ENCODE data around the gene PIK3R2. TPM values are rescaled to one million over a fixed set of nuclear protein-coding genes. Genes with fewer than 3 reads are reported as not detected.
"Not testable (repeated sequence)": the region's sequence is repeated elsewhere in the genome, so short reads cannot be mapped to it uniquely, and the experiment has no call there.

Gene PIK3R2
- polyA plus RNA-seq, 1 donor (not counting 4 experiments of a cell fraction or from before 2014, with no cell fraction given): 13.9 TPM

GRCh38 chr19:18206018-18206417 lies 53.1 kb downstream of the PIK3R2 start:
- Histone ChIP-seq H3K4me2 (ENCODE audit: control insufficient read depth, extremely low read depth, insufficient read depth, low read depth, low read length) (no peak overlapping the region), H3K27me3 (ENCODE audit: control insufficient read depth, extremely low read depth, insufficient read depth, low read length) (peaks cover 2% of the 10 kb centered on the region), H3K79me2 (ENCODE audit: control insufficient read depth, insufficient read depth, low read length) (no peaks in the 10 kb centered on the region), H3K36me3 (ENCODE audit: control insufficient read depth in 2 of 2, extremely low read depth in 1 of 2, insufficient read depth in 2 of 2, low read length in 2 of 2) (no peaks in the 10 kb centered on the region), H4K20me1 (ENCODE audit: control insufficient read depth, extremely low read depth, insufficient read depth, low read length) (no peaks in the 10 kb centered on the region), H3K9me3 (ENCODE audit: control insufficient read depth, low read depth, low read length) (no peaks in the 10 kb centered on the region), H3K9ac (ENCODE audit: control insufficient read depth, extremely low read depth, insufficient read depth, low read length) (no peak overlapping the region), H3K4me1 (ENCODE audit: control insufficient read depth, extremely low read depth, insufficient read depth, low read length) (peaks cover 20% of the 10 kb centered on the region), H3K9me1 (ENCODE audit: control insufficient read depth, extremely low read depth, insufficient read depth, low read length) (no peaks in the 10 kb centered on the region), H3K27ac (ENCODE audit: control insufficient read depth, insufficient read depth, low read length) (no peak overlapping the region), H2AFZ (ENCODE audit: control insufficient read depth, low read length) (no peak overlapping the region), H3K4me3 (ENCODE audit: control insufficient read depth in 2 of 3, extremely low read depth in 1 of 3, insufficient read depth in 2 of 3, low read depth in 1 of 3, low read length in 3 of 3) (no peak overlapping the region)
- DNase-seq (ENCODE audit: low read depth, low spot score) (no peak), FAIRE-seq (no peak)
- TF ChIP-seq EZH2 (IDR thresholded peaks at IDR 0.05; ENCODE audit: low read length): no peak
- TF ChIP-seq CTCF (optimal IDR thresholded peaks at IDR 0.05 in 1 of 3, IDR thresholded peaks at IDR 0.05 in 1 of 3, conservative IDR thresholded peaks at IDR 0.05 in 1 of 3; ENCODE audit: extremely low read depth in 1 of 3, insufficient read depth in 2 of 3, low read length in 3 of 3): no peak
- dilution Hi-C loops (cut with MboI; ENCODE audit: extremely low pct_ligation_motif_present, low sequenced_read_pairs): no loop called here

GRCh38 chr19:18208098-18208951 lies 55.4 kb downstream of the PIK3R2 start:
- no peaks in the 10 kb centered on the region for H3K9me3 ChIP-seq (ENCODE audit: control insufficient read depth, low read depth, low read length)
- peak in 2 of 3 experiments; percentile 71 to 81 for TF ChIP-seq CTCF (optimal IDR thresholded peaks at IDR 0.05 in 1 of 3, IDR thresholded peaks at IDR 0.05 in 1 of 3, conservative IDR thresholded peaks at IDR 0.05 in 1 of 3; ENCODE audit: extremely low read depth in 1 of 3, insufficient read depth in 2 of 3, low read length in 3 of 3)
- no peak for TF ChIP-seq EZH2 (IDR thresholded peaks at IDR 0.05; ENCODE audit: low read length)
- H2AFZ ChIP-seq (ENCODE audit: control insufficient read depth, low read length): no peak overlapping the region
- H4K20me1 ChIP-seq (ENCODE audit: control insufficient read depth, extremely low read depth, insufficient read depth, low read length): no peaks in the 10 kb centered on the region
- no peaks in the 10 kb centered on the region for H3K36me3 ChIP-seq (ENCODE audit: control insufficient read depth in 2 of 2, extremely low read depth in 1 of 2, insufficient read depth in 2 of 2, low read length in 2 of 2)
- H3K79me2 ChIP-seq (ENCODE audit: control insufficient read depth, insufficient read depth, low read length): no peaks in the 10 kb centered on the region
- no peak overlapping the region for H3K27ac ChIP-seq (ENCODE audit: control insufficient read depth, insufficient read depth, low read length)
- no peak overlapping the region for H3K9ac ChIP-seq (ENCODE audit: control insufficient read depth, extremely low read depth, insufficient read depth, low read length)
- H3K27me3 ChIP-seq (ENCODE audit: control insufficient read depth, extremely low read depth, insufficient read depth, low read length): no peaks in the 10 kb centered on the region
- dilution Hi-C loops (cut with MboI; ENCODE audit: extremely low pct_ligation_motif_present, low sequenced_read_pairs): no loop called here
- no peak for DNase-seq (ENCODE audit: low read depth, low spot score)
- H3K9me1 ChIP-seq (ENCODE audit: control insufficient read depth, extremely low read depth, insufficient read depth, low read length): no peaks in the 10 kb centered on the region
- H3K4me3 ChIP-seq (ENCODE audit: control insufficient read depth in 2 of 3, extremely low read depth in 1 of 3, insufficient read depth in 2 of 3, low read depth in 1 of 3, low read length in 3 of 3): no peak overlapping the region
- no peak for FAIRE-seq
- H3K4me2 ChIP-seq (ENCODE audit: control insufficient read depth, extremely low read depth, insufficient read depth, low read depth, low read length): no peak overlapping the region
- H3K4me1 ChIP-seq (ENCODE audit: control insufficient read depth, extremely low read depth, insufficient read depth, low read length): peaks cover 14% of the 10 kb centered on the region

- H3K9ac ChIP-seq (ENCODE audit: control insufficient read depth, extremely low read depth, insufficient read depth, low read length); H3K4me3 ChIP-seq (ENCODE audit: control insufficient read depth in 2 of 3, extremely low read depth in 1 of 3, insufficient read depth in 2 of 3, low read depth in 1 of 3, low read length in 3 of 3); DNase-seq (ENCODE audit: low read depth, low spot score); FAIRE-seq; H2AFZ ChIP-seq (ENCODE audit: control insufficient read depth, low read length); H3K27me3 ChIP-seq (ENCODE audit: control insufficient read depth, extremely low read depth, insufficient read depth, low read length); H3K27ac ChIP-seq (ENCODE audit: control insufficient read depth, insufficient read depth, low read length); H3K4me1 ChIP-seq (ENCODE audit: control insufficient read depth, extremely low read depth, insufficient read depth, low read length); H3K36me3 ChIP-seq (ENCODE audit: control insufficient read depth in 2 of 2, extremely low read depth in 1 of 2, insufficient read depth in 2 of 2, low read length in 2 of 2); H3K4me2 ChIP-seq (ENCODE audit: control insufficient read depth, extremely low read depth, insufficient read depth, low read depth, low read length); dilution Hi-C loops (cut with MboI; ENCODE audit: extremely low pct_ligation_motif_present, low sequenced_read_pairs); H4K20me1 ChIP-seq (ENCODE audit: control insufficient read depth, extremely low read depth, insufficient read depth, low read length); H3K9me3 ChIP-seq (ENCODE audit: control insufficient read depth, low read depth, low read length); H3K9me1 ChIP-seq (ENCODE audit: control insufficient read depth, extremely low read depth, insufficient read depth, low read length); H3K79me2 ChIP-seq (ENCODE audit: control insufficient read depth, insufficient read depth, low read length): not testable (repeated sequence)
These were observed 56.9 kb downstream of the PIK3R2 start for GRCh38 chr19:18209912-18210311.

Measured in keratinocyte (primary cell).